Measurements from ENCODE around the gene UPF1. TPM values are rescaled to one million over a fixed set of nuclear protein-coding genes. Genes with fewer than 3 reads are reported as not detected.

UPF1 gene
- total and polyA plus RNA-seq, 2 of the 13 experiments (the other 11 are each of a cell fraction or from before 2014, with no cell fraction given), result 16.9 to 41.8 TPM

DNA sequence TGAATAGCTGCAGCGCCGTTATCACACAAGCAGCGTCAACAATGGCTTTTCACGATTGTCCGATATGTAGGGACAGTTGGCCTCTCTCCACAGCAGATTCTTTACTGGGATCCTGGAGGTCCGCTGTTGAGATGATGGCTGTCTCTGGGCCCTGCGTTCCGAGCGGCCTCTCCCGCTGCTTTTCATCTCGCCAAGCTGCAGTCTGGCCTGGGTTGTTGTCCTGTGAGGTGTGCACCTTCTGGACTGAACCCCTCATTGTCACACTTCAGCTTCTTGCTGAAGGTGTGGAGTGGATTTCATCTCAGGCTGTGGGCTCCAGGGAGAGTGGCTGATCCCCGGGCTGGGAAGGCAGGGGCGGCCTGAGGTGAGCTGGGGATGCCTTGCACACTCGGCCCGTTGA lies 9.6 kb downstream of the UPF1 start (continued):
- TF ChIP-seq, protein P1, sequence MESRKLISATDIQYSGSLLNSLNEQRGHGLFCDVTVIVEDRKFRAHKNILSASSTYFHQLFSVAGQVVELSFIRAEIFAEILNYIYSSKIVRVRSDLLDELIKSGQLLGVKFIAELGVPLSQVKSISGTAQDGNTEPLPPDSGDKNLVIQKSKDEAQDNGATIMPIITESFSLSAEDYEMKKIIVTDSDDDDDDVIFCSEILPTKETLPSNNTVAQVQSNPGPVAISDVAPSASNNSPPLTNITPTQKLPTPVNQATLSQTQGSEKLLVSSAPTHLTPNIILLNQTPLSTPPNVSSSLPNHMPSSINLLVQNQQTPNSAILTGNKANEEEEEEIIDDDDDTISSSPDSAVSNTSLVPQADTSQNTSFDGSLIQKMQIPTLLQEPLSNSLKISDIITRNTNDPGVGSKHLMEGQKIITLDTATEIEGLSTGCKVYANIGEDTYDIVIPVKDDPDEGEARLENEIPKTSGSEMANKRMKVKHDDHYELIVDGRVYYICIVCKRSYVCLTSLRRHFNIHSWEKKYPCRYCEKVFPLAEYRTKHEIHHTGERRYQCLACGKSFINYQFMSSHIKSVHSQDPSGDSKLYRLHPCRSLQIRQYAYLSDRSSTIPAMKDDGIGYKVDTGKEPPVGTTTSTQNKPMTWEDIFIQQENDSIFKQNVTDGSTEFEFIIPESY (CRISPR knock-in tag; IDR thresholded peaks at IDR 0.05), result peak; percentile 51
- TF ChIP-seq ZBTB38 (CRISPR knock-in tag; IDR thresholded peaks at IDR 0.05) (0 out of 2 replicates have a peak, but pooled peaks have one; percentile 34), SUZ12 (IDR thresholded peaks at IDR 0.05; ENCODE audit: low read depth, low read length) (no peak), ZNF609 (CRISPR knock-in tag; IDR thresholded peaks at IDR 0.05; ENCODE audit: borderline replicate concordance) (no peak), HDAC6 (IDR thresholded peaks at IDR 0.05; ENCODE audit: low read depth, low read length) (no peak), ZNF33A (CRISPR knock-in tag; IDR thresholded peaks at IDR 0.05; ENCODE audit: borderline replicate concordance) (no peak), ZNF414 (CRISPR knock-in tag; IDR thresholded peaks at IDR 0.05) (no peak), YEATS4 (CRISPR knock-in tag; IDR thresholded peaks at IDR 0.05; ENCODE audit: borderline replicate concordance) (no peak), ZKSCAN8 (CRISPR knock-in tag; IDR thresholded peaks at IDR 0.05; ENCODE audit: borderline replicate concordance) (no peak), KLF13 (CRISPR knock-in tag; IDR thresholded peaks at IDR 0.05) (no peak), ATF7-NPFF (CRISPR knock-in tag; IDR thresholded peaks at IDR 0.05; ENCODE audit: low read depth) (no peak)

Data from HepG2 (cell line).